Stomach (tissue), 4 donors: ENCODE measurements around the gene KRTAP10-1.

Experiments used
- CTCF ChIP-seq, 7 experiments: fragments of 450-650 bp in 4 of 7; fragments of 200-600 bp in 3 of 7; sonication (generic) in 3 of 7; IDR thresholded peaks; one replicate each; pipeline ENCODE4 v1.5.1; 2016 to 2019; ENCODE audit warnings: antibody characterized with exemption in 7 of 7, control low read depth in 2 of 7, mild to moderate bottlenecking in 1 of 7
- EP300 ChIP-seq: sonication (generic); formaldehyde crosslinking; IDR thresholded peaks from one replicate; pipeline ENCODE4 v1.6.1; 2017; ENCODE audit warnings: antibody characterized with exemption
- POLR2A ChIP-seq, 4 donors: fragments of 450-650 bp; IDR thresholded peaks; one replicate each; pipeline ENCODE4 v1.6.1; 2016; ENCODE audit warnings: antibody characterized with exemption in 4 of 4, control low read depth in 2 of 4, mild to moderate bottlenecking in 1 of 4, moderate library complexity in 1 of 4
- POLR2AphosphoS5 ChIP-seq, 3 donors: sonication (generic); formaldehyde crosslinking; IDR thresholded peaks; one replicate each; pipeline ENCODE4 v1.6.1; 2016; ENCODE audit warnings: antibody characterized with exemption in 3 of 3

- TF ChIP-seq CTCF (IDR thresholded peaks at IDR 0.05): no peak
- TF ChIP-seq POLR2A (IDR thresholded peaks at IDR 0.05): no peak
- TF ChIP-seq POLR2AphosphoS5 (IDR thresholded peaks at IDR 0.05): no peak
- no peak for TF ChIP-seq EP300
Observed at GRCh38 chr21:44511938-44512275, 28.1 kb downstream of the KRTAP10-1 start.
